ENCODE data around the gene MTREX. TPM values are rescaled to one million over a fixed set of nuclear protein-coding genes. Genes with fewer than 3 reads are reported as not detected.

MTREX gene
- total RNA-seq (91.7 and 94.0 TPM in 2 replicates), polyA plus RNA-seq (7.9 and 14.5 TPM in 2 replicates), polyA minus RNA-seq (29.2 and 35.0 TPM in 2 replicates)
- 86.4 TPM for total RNA-seq (2013)

- Mint-ChIP-seq H3K4me3 (no peak within 1 kb of the TSS), H3K27ac (no peak within 1 kb of the TSS), H3K27me3 (no peaks in the 10 kb centered on the region), H3K9me3 (ENCODE audit: insufficient read depth) (no peaks in the 10 kb centered on the region), H3K4me1 (peaks cover 33% of the 10 kb centered on the region)
- Histone ChIP-seq H3K27ac (ENCODE audit: low read length in 2 of 2) (peak within 1 kb of the TSS; percentile 88 to 98), H3K4me2 (replicated peaks; ENCODE audit: low read depth, low read length, poor library complexity, severe bottlenecking) (peak within 1 kb of the TSS; percentile 91), H3K79me2 (ENCODE audit: control insufficient read depth, insufficient read depth, low read length) (peaks cover 89% of the 10 kb centered on the region), H3K9ac (ENCODE audit: low read length) (peak within 1 kb of the TSS; percentile 99), H4K20me1 (ENCODE audit: control insufficient read depth, insufficient read depth, low read length, poor library complexity, severe bottlenecking) (peaks cover 9% of the 10 kb centered on the region), H3K27me3 (replicated peaks in 1 of 4; ENCODE audit: control extremely low read depth in 1 of 4, control insufficient read depth in 3 of 4, insufficient read depth in 4 of 4, low read length in 3 of 4) (no peaks in the 10 kb centered on the region), H2AFZ (ENCODE audit: insufficient read depth, low read depth, low read length, poor library complexity, severe bottlenecking) (peak within 1 kb of the TSS; percentile 98), H3K4me1 (ENCODE audit: control insufficient read depth in 2 of 2, insufficient read depth in 2 of 2, low read length in 2 of 2) (peaks cover 45 to 46% of the 10 kb centered on the region in 2 donors), H3K36me3 (replicated peaks in 1 of 2; ENCODE audit: control extremely low read depth in 1 of 2, control insufficient read depth in 1 of 2, extremely low read depth in 1 of 2, insufficient read depth in 2 of 2, low read length in 1 of 2) (peaks cover 2 to 4% of the 10 kb centered on the region in 2 experiments), H3K9me3 (ENCODE audit: control extremely low read depth in 1 of 3, control insufficient read depth in 2 of 3, insufficient read depth in 1 of 3, low read length in 2 of 3) (no peaks in the 10 kb centered on the region), H3K4me3 (ENCODE audit: control extremely low read depth in 1 of 5, extremely low read depth in 1 of 5, insufficient read depth in 1 of 5, low read depth in 2 of 5, low read length in 4 of 5) (peak within 1 kb of the TSS; percentile 68 to 99 (median 96))
- TF ChIP-seq CTCF (IDR thresholded peaks at IDR 0.05), result no peak
- TF ChIP-seq EZH2 (IDR thresholded peaks at IDR 0.05; ENCODE audit: borderline replicate concordance, insufficient read depth, low read depth, low read length, poor library complexity, severe bottlenecking), result no peak
- intact Hi-C loops (cut with micrococcal nuclease), result loop anchor here (1.0 to 10.0 kb wide), 8 partner anchors 17 to 1867 kb away; partner anchors contain the start of genes ARL15, CCNO, CDC20B and GPBP1
- POLR2A ChIA-PET, result interaction anchor here (0.7 to 1.8 kb wide), 5 partner anchors 227 to 1867 kb away, joined by 3 to 4 read pairs (median 3); partner anchors contain the start of genes IL6ST and PLPP1
- CTCF ChIA-PET, result interaction anchor here (0.6 to 2.0 kb wide), 5 partner anchors 15 to 790 kb away, joined by 3 to 7 read pairs (median 5); partner anchors contain the start of gene SNX18
- ATAC-seq (ENCODE audit: low read depth), result peak; percentile 91
- peak; percentile 93 for DNase-seq
- 1% methylated on average over 59 of the region's 62 CpGs for WGBS (ENCODE audit: insufficient coverage)
Observed at GRCh38 chr5:55307383-55308253, at the start of gene MTREX, which contains the start of gene DHX29. Gene MTREX, plus strand, starts transcription at chr5:55307989. Its CDS starts 25 bp downstream, at chr5:55308014. Gene DHX29, minus strand, starts transcription at chr5:55307694. Its CDS starts 121 bp downstream, at chr5:55307573.

All from B cell (primary cell).